Keratinocyte (primary cell): Measurements from ENCODE around the gene DPH7. TPM values are rescaled to one million over a fixed set of nuclear protein-coding genes. Genes with fewer than 3 reads are reported as not detected.
"Not testable (repeated sequence)": the region's sequence is repeated elsewhere in the genome, so short reads cannot be mapped to it uniquely, and the experiment has no call there.

Source experiments
- DNase-seq: peaks from one replicate; pipeline ENCODE4 v3.0.0-alpha.2; 2011; ENCODE audit warnings: low read depth, missing footprints, low spot score
- FAIRE-seq: peaks from 2 replicates; lab custom pipeline; 2011; peaks lifted over from hg19 to GRCh38; lab: Jason Lieb, UNC
- H2AFZ ChIP-seq: 2 replicates; pipeline ENCODE4 v1.6.0; 2012; ENCODE audit warnings: low read length, control low read depth, inconsistent platforms; ENCODE audit not compliant: control insufficient read depth
- H3K27ac ChIP-seq: 2 replicates; pipeline ENCODE4 v1.5.1; 2011; ENCODE audit warnings: low read length; ENCODE audit not compliant: control insufficient read depth, insufficient read depth
- H3K27me3 ChIP-seq: 3 replicates; pipeline ENCODE4 v1.6.0; 2011; ENCODE audit warnings: low read length; ENCODE audit not compliant: control insufficient read depth, insufficient read depth; ENCODE audit errors: extremely low read depth
- H3K36me3 ChIP-seq, 2 experiments: 2 replicates in 1 of 2; 3 replicates in 1 of 2; pipeline ENCODE4 v1.5.1; 2011; ENCODE audit warnings: low read length in 2 of 2, mild to moderate bottlenecking in 1 of 2; ENCODE audit not compliant: control insufficient read depth in 2 of 2, insufficient read depth in 2 of 2; ENCODE audit errors: extremely low read depth in 1 of 2
- H3K4me1 ChIP-seq: 3 replicates; pipeline ENCODE4 v1.5.1; 2011; ENCODE audit warnings: low read length; ENCODE audit not compliant: control insufficient read depth, insufficient read depth; ENCODE audit errors: extremely low read depth
- H3K4me2 ChIP-seq: 3 replicates; pipeline ENCODE4 v1.6.0; 2011; ENCODE audit warnings: low read depth, low read length; ENCODE audit not compliant: control insufficient read depth, insufficient read depth; ENCODE audit errors: extremely low read depth
- H3K4me3 ChIP-seq, 3 experiments: fragments of 200-600 bp in 1 of 3; sonication (generic) in 1 of 3; 2 replicates in 2 of 3; 3 replicates in 1 of 3; pipeline ENCODE4 v1.5.1; 2011 to 2016; ENCODE audit warnings: low read length in 3 of 3, mild to moderate bottlenecking in 3 of 3, control low read depth in 2 of 3, inconsistent platforms in 1 of 3, low read depth in 1 of 3, mixed read lengths in 1 of 3, mixed run types in 1 of 3, moderate library complexity in 1 of 3; ENCODE audit not compliant: control insufficient read depth in 2 of 3, insufficient read depth in 2 of 3; ENCODE audit errors: extremely low read depth in 1 of 3
- H3K79me2 ChIP-seq: 2 replicates; pipeline ENCODE4 v1.6.0; 2012; ENCODE audit warnings: low read length; ENCODE audit not compliant: control insufficient read depth, insufficient read depth
- H3K9ac ChIP-seq: 3 replicates; pipeline ENCODE4 v1.6.0; 2011; ENCODE audit warnings: low read length; ENCODE audit not compliant: control insufficient read depth, insufficient read depth; ENCODE audit errors: extremely low read depth
- H3K9me1 ChIP-seq: 3 replicates; pipeline ENCODE4 v1.6.0; 2011; ENCODE audit warnings: low read length; ENCODE audit not compliant: control insufficient read depth, insufficient read depth; ENCODE audit errors: extremely low read depth
- H3K9me3 ChIP-seq: 2 replicates; pipeline ENCODE4 v1.5.1; 2012; ENCODE audit warnings: low read depth, low read length; ENCODE audit not compliant: control insufficient read depth
- H4K20me1 ChIP-seq: 3 replicates; pipeline ENCODE4 v1.6.0; 2011; ENCODE audit warnings: low read length; ENCODE audit not compliant: control insufficient read depth, insufficient read depth; ENCODE audit errors: extremely low read depth
- EZH2 ChIP-seq: IDR thresholded peaks from one replicate; pipeline ENCODE4 v1.6.1; 2012; ENCODE audit warnings: inconsistent platforms, mild to moderate bottlenecking, low read length, moderate library complexity
- dilution Hi-C: fragments of 300-500 bp; cut with MboI; formaldehyde crosslinking; loops from one replicate; pipeline ENCODE4 v1.7.0; 2020; ENCODE audit warnings: low sequenced_read_pairs; ENCODE audit not compliant: extremely low pct_ligation_motif_present
- polyA plus RNA-seq, 5 experiments: library from polyadenylated mRNA; depleted of rRNA in 3 of 5; stranded (reverse) in 3 of 5; stranded (forward) in 1 of 5; unstranded in 1 of 5; fragments of >200 nt; gene quantifications; 1 replicate in 1 of 5; 2 replicates in 3 of 5; 3 replicates in 1 of 5; pipeline versions ENCODE4 v1.2.1 to v1.2.3, GENCODE V29; 2011 to 2012; ENCODE audit warnings: missing spikeins in 2 of 5, low read depth in 1 of 5, low replicate concordance in 1 of 5
- TF ChIP-seq, protein P1 (sequence below), 3 experiments: IDR thresholded peaks in 1 of 3; conservative IDR thresholded peaks in 1 of 3; optimal IDR thresholded peaks in 1 of 3; 2 replicates in 2 of 3; 3 replicates in 1 of 3; pipeline versions ENCODE3 to v1.5.1; 2011; ENCODE audit warnings: low read length in 3 of 3, mild to moderate bottlenecking in 3 of 3, moderate library complexity in 2 of 3, control low read depth in 1 of 3, inconsistent platforms in 1 of 3; ENCODE audit not compliant: insufficient read depth in 2 of 3; ENCODE audit errors: extremely low read depth in 1 of 3

DPH7 gene
- polyA plus RNA-seq, 1 donor (not counting 4 experiments of a cell fraction or from before 2014, with no cell fraction given) = 25.3 TPM

GRCh38 chr9:137626464-137626863 lies 47.7 kb upstream of the DPH7 start:
- Histone ChIP-seq H3K27ac (no peak overlapping the region), H3K9me1 (no peaks in the 10 kb centered on the region), H3K36me3 (peaks cover 7 to 8% of the 10 kb centered on the region in 2 experiments), H3K9ac (no peak overlapping the region), H2AFZ (no peak overlapping the region), H3K4me1 (no peaks in the 10 kb centered on the region), H3K4me2 (no peak overlapping the region), H3K9me3 (no peaks in the 10 kb centered on the region), H3K27me3 (no peaks in the 10 kb centered on the region), H4K20me1 (no peaks in the 10 kb centered on the region), H3K4me3 (no peak overlapping the region), H3K79me2 (peaks cover 93% of the 10 kb centered on the region)
- FAIRE-seq (no peak), DNase-seq (no peak)
- dilution Hi-C loops = no loop called here
- no peak for TF ChIP-seq EZH2
- TF ChIP-seq, protein P1, sequence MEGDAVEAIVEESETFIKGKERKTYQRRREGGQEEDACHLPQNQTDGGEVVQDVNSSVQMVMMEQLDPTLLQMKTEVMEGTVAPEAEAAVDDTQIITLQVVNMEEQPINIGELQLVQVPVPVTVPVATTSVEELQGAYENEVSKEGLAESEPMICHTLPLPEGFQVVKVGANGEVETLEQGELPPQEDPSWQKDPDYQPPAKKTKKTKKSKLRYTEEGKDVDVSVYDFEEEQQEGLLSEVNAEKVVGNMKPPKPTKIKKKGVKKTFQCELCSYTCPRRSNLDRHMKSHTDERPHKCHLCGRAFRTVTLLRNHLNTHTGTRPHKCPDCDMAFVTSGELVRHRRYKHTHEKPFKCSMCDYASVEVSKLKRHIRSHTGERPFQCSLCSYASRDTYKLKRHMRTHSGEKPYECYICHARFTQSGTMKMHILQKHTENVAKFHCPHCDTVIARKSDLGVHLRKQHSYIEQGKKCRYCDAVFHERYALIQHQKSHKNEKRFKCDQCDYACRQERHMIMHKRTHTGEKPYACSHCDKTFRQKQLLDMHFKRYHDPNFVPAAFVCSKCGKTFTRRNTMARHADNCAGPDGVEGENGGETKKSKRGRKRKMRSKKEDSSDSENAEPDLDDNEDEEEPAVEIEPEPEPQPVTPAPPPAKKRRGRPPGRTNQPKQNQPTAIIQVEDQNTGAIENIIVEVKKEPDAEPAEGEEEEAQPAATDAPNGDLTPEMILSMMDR (optimal IDR thresholded peaks at IDR 0.05 in 1 of 3, IDR thresholded peaks at IDR 0.05 in 1 of 3, conservative IDR thresholded peaks at IDR 0.05 in 1 of 3; ENCODE audit: extremely low read depth in 1 of 3, insufficient read depth in 2 of 3, low read length in 3 of 3) = no peak

DNA sequence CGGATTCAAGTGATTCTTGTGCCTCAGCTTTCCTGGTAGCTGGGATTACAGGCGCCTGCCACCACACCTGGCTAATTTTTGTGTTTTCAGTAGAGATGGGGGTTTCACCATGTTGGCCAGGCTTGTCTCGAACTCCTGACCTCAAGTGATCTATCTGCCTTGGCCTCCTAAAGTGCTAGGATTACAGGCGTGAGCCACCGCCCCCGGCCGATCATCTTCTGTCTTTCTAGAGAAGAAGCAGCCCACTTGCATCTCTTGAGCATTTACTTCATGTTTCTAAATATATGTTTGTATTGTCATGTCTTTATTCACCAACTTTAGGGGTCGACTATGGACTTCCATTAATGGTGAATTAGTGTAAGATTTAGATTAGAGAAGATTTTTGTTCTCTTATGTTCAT lies 43.5 kb upstream of the DPH7 start:
- H3K9me1 ChIP-seq, H3K27me3 ChIP-seq, H4K20me1 ChIP-seq, H3K9ac ChIP-seq, H2AFZ ChIP-seq, dilution Hi-C loops, H3K27ac ChIP-seq, DNase-seq, FAIRE-seq, H3K4me3 ChIP-seq, H3K4me2 ChIP-seq, H3K9me3 ChIP-seq: not testable (repeated sequence)
- Histone ChIP-seq H3K79me2 (peaks cover 89% of the 10 kb centered on the region), H3K4me1 (peaks cover 25% of the 10 kb centered on the region), H3K36me3 (peaks cover 5 to 10% of the 10 kb centered on the region in 2 experiments)

- Histone ChIP-seq H3K27ac (no peak overlapping the region), H3K9ac (no peak overlapping the region), H2AFZ (no peak overlapping the region), H3K79me2 (peaks cover 84% of the 10 kb centered on the region), H3K4me2 (peak overlapping the region; percentile 100), H3K9me3 (no peaks in the 10 kb centered on the region), H3K4me1 (peaks cover 26% of the 10 kb centered on the region), H3K9me1 (no peaks in the 10 kb centered on the region), H3K4me3 (no peak overlapping the region), H3K27me3 (no peaks in the 10 kb centered on the region), H3K36me3 (peaks cover 2 to 10% of the 10 kb centered on the region in 2 experiments), H4K20me1 (peaks cover 3% of the 10 kb centered on the region)
- FAIRE-seq (no peak), DNase-seq (no peak)
- dilution Hi-C loops = no loop called here
- no peak for TF ChIP-seq EZH2
- TF ChIP-seq, protein P1 (optimal IDR thresholded peaks at IDR 0.05 in 1 of 3, IDR thresholded peaks at IDR 0.05 in 1 of 3, conservative IDR thresholded peaks at IDR 0.05 in 1 of 3; ENCODE audit: extremely low read depth in 1 of 3, insufficient read depth in 2 of 3, low read length in 3 of 3) = peak in 2 of 3 experiments; percentile 27 to 46
These were observed 42.5 kb upstream of the DPH7 start for GRCh38 chr9:137621131-137621757.
